ENCODE measurements around the gene SLC25A10.

DNA sequence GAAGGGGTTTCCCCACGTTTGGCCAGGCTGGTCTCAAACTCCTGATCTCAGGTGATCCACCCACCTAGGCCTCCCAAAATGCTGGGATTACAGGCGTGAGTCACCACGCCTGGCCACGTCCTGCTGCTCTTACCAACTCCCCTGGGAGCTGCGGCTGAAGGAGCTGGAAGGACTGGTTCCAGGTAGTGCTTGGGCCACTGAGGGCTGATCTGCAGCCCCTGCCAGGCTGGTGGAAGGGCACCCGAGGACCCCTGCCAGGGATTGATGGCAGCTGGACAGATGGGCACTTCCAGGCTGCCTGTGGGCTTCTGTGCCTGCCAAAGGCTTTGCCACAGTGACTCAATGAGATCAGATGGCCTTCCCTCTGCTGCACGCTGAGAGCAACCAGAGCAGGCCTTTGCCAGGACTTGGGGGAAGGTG is 48.0 kb upstream of the SLC25A10 start:
- TF ChIP-seq, protein P1, sequence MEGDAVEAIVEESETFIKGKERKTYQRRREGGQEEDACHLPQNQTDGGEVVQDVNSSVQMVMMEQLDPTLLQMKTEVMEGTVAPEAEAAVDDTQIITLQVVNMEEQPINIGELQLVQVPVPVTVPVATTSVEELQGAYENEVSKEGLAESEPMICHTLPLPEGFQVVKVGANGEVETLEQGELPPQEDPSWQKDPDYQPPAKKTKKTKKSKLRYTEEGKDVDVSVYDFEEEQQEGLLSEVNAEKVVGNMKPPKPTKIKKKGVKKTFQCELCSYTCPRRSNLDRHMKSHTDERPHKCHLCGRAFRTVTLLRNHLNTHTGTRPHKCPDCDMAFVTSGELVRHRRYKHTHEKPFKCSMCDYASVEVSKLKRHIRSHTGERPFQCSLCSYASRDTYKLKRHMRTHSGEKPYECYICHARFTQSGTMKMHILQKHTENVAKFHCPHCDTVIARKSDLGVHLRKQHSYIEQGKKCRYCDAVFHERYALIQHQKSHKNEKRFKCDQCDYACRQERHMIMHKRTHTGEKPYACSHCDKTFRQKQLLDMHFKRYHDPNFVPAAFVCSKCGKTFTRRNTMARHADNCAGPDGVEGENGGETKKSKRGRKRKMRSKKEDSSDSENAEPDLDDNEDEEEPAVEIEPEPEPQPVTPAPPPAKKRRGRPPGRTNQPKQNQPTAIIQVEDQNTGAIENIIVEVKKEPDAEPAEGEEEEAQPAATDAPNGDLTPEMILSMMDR (IDR thresholded peaks at IDR 0.05 in 2 of 3, conservative IDR thresholded peaks at IDR 0.05 in 1 of 3; ENCODE audit: control insufficient read depth in 2 of 3, extremely low read depth in 1 of 3, insufficient read depth in 1 of 3, low read depth in 3 of 3, low read length in 3 of 3): no peak
- TF ChIP-seq SMAD1 (IDR thresholded peaks at IDR 0.05; ENCODE audit: low read depth, partially characterized antibody) (no peak), POLR2AphosphoS5 (IDR thresholded peaks at IDR 0.05; ENCODE audit: low read length) (no peak), NR2C2 (IDR thresholded peaks at IDR 0.05; ENCODE audit: borderline replicate concordance, control insufficient read depth, insufficient read length, low read depth) (no peak), MXI1 (IDR thresholded peaks at IDR 0.05; ENCODE audit: low read depth, low read length) (no peak), CREB1 (IDR thresholded peaks at IDR 0.05; ENCODE audit: low read depth) (no peak), KAT2A (conservative IDR thresholded peaks at IDR 0.05; ENCODE audit: control insufficient read depth, low read depth, low read length) (no peak), SMAD5 (IDR thresholded peaks at IDR 0.05; ENCODE audit: low read depth) (no peak), EZH2 (IDR thresholded peaks at IDR 0.05; ENCODE audit: borderline replicate concordance, control insufficient read depth, low read depth, low read length) (no peak)
- TF ChIP-seq, protein P2, sequence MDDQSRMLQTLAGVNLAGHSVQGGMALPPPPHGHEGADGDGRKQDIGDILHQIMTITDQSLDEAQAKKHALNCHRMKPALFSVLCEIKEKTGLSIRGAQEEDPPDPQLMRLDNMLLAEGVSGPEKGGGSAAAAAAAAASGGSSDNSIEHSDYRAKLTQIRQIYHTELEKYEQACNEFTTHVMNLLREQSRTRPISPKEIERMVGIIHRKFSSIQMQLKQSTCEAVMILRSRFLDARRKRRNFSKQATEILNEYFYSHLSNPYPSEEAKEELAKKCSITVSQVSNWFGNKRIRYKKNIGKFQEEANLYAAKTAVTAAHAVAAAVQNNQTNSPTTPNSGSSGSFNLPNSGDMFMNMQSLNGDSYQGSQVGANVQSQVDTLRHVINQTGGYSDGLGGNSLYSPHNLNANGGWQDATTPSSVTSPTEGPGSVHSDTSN (IDR thresholded peaks at IDR 0.05; ENCODE audit: insufficient replicate concordance, low read depth, low read length): no peak
- TF ChIP-seq, protein P3, sequence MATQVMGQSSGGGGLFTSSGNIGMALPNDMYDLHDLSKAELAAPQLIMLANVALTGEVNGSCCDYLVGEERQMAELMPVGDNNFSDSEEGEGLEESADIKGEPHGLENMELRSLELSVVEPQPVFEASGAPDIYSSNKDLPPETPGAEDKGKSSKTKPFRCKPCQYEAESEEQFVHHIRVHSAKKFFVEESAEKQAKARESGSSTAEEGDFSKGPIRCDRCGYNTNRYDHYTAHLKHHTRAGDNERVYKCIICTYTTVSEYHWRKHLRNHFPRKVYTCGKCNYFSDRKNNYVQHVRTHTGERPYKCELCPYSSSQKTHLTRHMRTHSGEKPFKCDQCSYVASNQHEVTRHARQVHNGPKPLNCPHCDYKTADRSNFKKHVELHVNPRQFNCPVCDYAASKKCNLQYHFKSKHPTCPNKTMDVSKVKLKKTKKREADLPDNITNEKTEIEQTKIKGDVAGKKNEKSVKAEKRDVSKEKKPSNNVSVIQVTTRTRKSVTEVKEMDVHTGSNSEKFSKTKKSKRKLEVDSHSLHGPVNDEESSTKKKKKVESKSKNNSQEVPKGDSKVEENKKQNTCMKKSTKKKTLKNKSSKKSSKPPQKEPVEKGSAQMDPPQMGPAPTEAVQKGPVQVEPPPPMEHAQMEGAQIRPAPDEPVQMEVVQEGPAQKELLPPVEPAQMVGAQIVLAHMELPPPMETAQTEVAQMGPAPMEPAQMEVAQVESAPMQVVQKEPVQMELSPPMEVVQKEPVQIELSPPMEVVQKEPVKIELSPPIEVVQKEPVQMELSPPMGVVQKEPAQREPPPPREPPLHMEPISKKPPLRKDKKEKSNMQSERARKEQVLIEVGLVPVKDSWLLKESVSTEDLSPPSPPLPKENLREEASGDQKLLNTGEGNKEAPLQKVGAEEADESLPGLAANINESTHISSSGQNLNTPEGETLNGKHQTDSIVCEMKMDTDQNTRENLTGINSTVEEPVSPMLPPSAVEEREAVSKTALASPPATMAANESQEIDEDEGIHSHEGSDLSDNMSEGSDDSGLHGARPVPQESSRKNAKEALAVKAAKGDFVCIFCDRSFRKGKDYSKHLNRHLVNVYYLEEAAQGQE (IDR thresholded peaks at IDR 0.05; ENCODE audit: low read depth, low read length): no peak
- TF ChIP-seq, protein P4, sequence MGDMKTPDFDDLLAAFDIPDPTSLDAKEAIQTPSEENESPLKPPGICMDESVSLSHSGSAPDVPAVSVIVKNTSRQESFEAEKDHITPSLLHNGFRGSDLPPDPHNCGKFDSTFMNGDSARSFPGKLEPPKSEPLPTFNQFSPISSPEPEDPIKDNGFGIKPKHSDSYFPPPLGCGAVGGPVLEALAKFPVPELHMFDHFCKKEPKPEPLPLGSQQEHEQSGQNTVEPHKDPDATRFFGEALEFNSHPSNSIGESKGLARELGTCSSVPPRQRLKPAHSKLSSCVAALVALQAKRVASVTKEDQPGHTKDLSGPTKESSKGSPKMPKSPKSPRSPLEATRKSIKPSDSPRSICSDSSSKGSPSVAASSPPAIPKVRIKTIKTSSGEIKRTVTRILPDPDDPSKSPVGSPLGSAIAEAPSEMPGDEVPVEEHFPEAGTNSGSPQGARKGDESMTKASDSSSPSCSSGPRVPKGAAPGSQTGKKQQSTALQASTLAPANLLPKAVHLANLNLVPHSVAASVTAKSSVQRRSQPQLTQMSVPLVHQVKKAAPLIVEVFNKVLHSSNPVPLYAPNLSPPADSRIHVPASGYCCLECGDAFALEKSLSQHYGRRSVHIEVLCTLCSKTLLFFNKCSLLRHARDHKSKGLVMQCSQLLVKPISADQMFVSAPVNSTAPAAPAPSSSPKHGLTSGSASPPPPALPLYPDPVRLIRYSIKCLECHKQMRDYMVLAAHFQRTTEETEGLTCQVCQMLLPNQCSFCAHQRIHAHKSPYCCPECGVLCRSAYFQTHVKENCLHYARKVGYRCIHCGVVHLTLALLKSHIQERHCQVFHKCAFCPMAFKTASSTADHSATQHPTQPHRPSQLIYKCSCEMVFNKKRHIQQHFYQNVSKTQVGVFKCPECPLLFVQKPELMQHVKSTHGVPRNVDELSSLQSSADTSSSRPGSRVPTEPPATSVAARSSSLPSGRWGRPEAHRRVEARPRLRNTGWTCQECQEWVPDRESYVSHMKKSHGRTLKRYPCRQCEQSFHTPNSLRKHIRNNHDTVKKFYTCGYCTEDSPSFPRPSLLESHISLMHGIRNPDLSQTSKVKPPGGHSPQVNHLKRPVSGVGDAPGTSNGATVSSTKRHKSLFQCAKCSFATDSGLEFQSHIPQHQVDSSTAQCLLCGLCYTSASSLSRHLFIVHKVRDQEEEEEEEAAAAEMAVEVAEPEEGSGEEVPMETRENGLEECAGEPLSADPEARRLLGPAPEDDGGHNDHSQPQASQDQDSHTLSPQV (IDR thresholded peaks at IDR 0.05): no peak
- TF ChIP-seq, protein P5, sequence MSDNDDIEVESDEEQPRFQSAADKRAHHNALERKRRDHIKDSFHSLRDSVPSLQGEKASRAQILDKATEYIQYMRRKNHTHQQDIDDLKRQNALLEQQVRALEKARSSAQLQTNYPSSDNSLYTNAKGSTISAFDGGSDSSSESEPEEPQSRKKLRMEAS (IDR thresholded peaks at IDR 0.05; ENCODE audit: low read depth, low read length): no peak

Data from GM12878 (cell line).